Right ventricle myocardium inferior (tissue), 1 donor: ENCODE measurements around the gene ZFPM1. TPM values are rescaled to one million over a fixed set of nuclear protein-coding genes. Genes with fewer than 3 reads are reported as not detected.
"Not testable (repeated sequence)": the region's sequence is repeated elsewhere in the genome, so short reads cannot be mapped to it uniquely, and the experiment has no call there.

ENCODE experiments used
- ATAC-seq: fragments of 200-7000 bp; cut with Tn5 transposase; one replicate; pipeline ENCODE4 v1.9.1; 2020; ENCODE audit warnings: mild to moderate bottlenecking, moderate library complexity
- DNase-seq: peaks from one replicate; pipeline ENCODE4 v3.0.0; 2021; ENCODE audit errors: missing footprints
- intact Hi-C: fragments of 100-400 bp; cut with DNase I; formaldehyde crosslinking; loops from one replicate; pipeline ENCODE4 v1.11.0; 2022
- total RNA-seq: library from RNA; stranded (reverse); fragmentation: NEBNext Ultra II Directional; extraction: Animal tissue kit (Norgen Biotek cat#: 25700); gene quantifications from one replicate; pipeline ENCODE4 v1.2.1, GENCODE V29; 2021
- donor health status: DM: no; HTN: yes; CAD: no; lungs with severe emphysema.

Gene ZFPM1
- total RNA-seq, 1 donor from 2014 or later = 4.1 TPM

GRCh38 chr16:88458773-88459235 lies 5.7 kb downstream of the ZFPM1 start:
- intact Hi-C loops = no loop called here
- ATAC-seq (no peak), DNase-seq (no peak)

- ATAC-seq (no peak), DNase-seq (no peak)
- intact Hi-C loops = no loop called here
Measured at GRCh38 chr16:88459366-88460073, 6.4 kb downstream of the ZFPM1 start.

- ATAC-seq = no peak
- intact Hi-C loops = no loop called here
Measured at GRCh38 chr16:88460496-88461330, 7.6 kb downstream of the ZFPM1 start.

GRCh38 chr16:88461331-88462269 lies 8.5 kb downstream of the ZFPM1 start:
- DNase-seq (no peak), ATAC-seq (peak; percentile 46)
- intact Hi-C loops = no loop called here

More at GRCh38 chr16:88460496-88461330, 7.6 kb downstream of the ZFPM1 start:
- DNase-seq = no peak

GRCh38 chr16:88462396-88462795 lies 9.3 kb downstream of the ZFPM1 start:
- ATAC-seq = no peak
- intact Hi-C loops = no loop called here
- DNase-seq = no peak

- intact Hi-C loops = no loop called here
- ATAC-seq (no peak), DNase-seq (no peak)
Measured at GRCh38 chr16:88463411-88463810, 10.3 kb downstream of the ZFPM1 start.

GRCh38 chr16:88464447-88465318 lies 11.6 kb downstream of the ZFPM1 start:
- ATAC-seq (no peak), DNase-seq (no peak)
- intact Hi-C loops = no loop called here

- intact Hi-C loops = no loop called here
- no peak for DNase-seq
- no peak for ATAC-seq
Measured at GRCh38 chr16:88465387-88465983, 12.4 kb downstream of the ZFPM1 start.

GRCh38 chr16:88466175-88466862 lies 13.2 kb downstream of the ZFPM1 start:
- intact Hi-C loops = no loop called here
- DNase-seq = no peak
- no peak for ATAC-seq

- DNase-seq = no peak
- intact Hi-C loops = no loop called here
- ATAC-seq = no peak
Measured at GRCh38 chr16:88466949-88467348, 13.9 kb downstream of the ZFPM1 start.

- intact Hi-C loops = no loop called here
- ATAC-seq (no peak), DNase-seq (no peak)
Measured at GRCh38 chr16:88467541-88467944, 14.5 kb downstream of the ZFPM1 start.

GRCh38 chr16:88468275-88469129 lies 15.4 kb downstream of the ZFPM1 start:
- intact Hi-C loops = no loop called here
- ATAC-seq (no peak), DNase-seq (no peak)

- intact Hi-C loops = no loop called here
- DNase-seq (no peak), ATAC-seq (no peak)
Measured at GRCh38 chr16:88469615-88470395, 16.7 kb downstream of the ZFPM1 start.

GRCh38 chr16:88470396-88470680 lies 17.3 kb downstream of the ZFPM1 start:
- DNase-seq, ATAC-seq, intact Hi-C loops: not testable (repeated sequence)

- intact Hi-C loops, DNase-seq, ATAC-seq: not testable (repeated sequence)
Measured at GRCh38 chr16:88470696-88471095, 17.6 kb downstream of the ZFPM1 start.

GRCh38 chr16:88471115-88471514 lies 18.0 kb downstream of the ZFPM1 start:
- DNase-seq (no peak), ATAC-seq (no peak)
- intact Hi-C loops = no loop called here
